WTC11 (cell line): Measurements from ENCODE around the gene NKAIN2.

Source experiments
- NFE2L1 ChIP-seq: sonication (generic); formaldehyde crosslinking; IDR thresholded peaks from 2 replicates; pipeline ENCODE4 v1.8.1; 2023; ENCODE audit warnings: missing genetic modification reagents
- SP1 ChIP-seq: sonication (generic); formaldehyde crosslinking; conservative IDR thresholded peaks from 2 replicates; pipeline ENCODE4 v1.8.1; 2022; ENCODE audit warnings: missing genetic modification reagents

DNA sequence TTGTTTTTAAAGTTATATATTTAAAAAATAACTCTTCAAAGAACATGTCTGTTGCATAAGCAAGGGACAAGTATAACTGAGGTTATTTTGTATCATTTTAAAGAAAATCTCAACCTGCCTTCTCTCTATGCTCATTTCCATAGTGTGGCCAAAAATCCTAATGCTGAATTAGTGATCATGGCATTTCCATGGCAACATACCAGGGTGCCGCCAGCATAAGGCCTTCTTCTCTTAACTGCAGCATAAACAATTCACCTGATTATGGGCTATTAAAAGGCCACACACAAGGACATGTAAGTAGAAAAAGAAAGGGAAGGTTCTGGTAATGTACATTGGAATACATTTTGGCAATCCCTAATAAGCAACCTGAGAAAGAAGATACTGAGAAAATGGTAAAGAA is 1063.5 kb downstream of the NKAIN2 start:
- TF ChIP-seq NFE2L1 (no peak), SP1 (CRISPR knock-in tag) (no peak)
